Ovary (tissue), 9 donors: Measurements from ENCODE around the gene C8A. TPM values are rescaled to one million over a fixed set of nuclear protein-coding genes. Genes with fewer than 3 reads are reported as not detected.

ENCODE experiments used
- DNase-seq, 5 donors: peaks; one replicate each; pipeline ENCODE4 v3.0.0-alpha.2; 2019 to 2020
- H3K27ac ChIP-seq, 2 donors: fragments of 200-600 bp; one replicate each; pipeline versions ENCODE4 v1.5.1 to v1.8.0; 2019 to 2022
- H3K27me3 ChIP-seq: fragments of 200-600 bp; one replicate; pipeline ENCODE4 v1.8.0; 2022
- H3K36me3 ChIP-seq: fragments of 200-600 bp; sonication (generic); one replicate; pipeline ENCODE4 v1.5.1; 2019
- H3K4me1 ChIP-seq: one replicate; pipeline ENCODE4 v1.8.1; 2013; ENCODE audit warnings: mild to moderate bottlenecking, moderate library complexity; ENCODE audit not compliant: insufficient read depth
- H3K4me3 ChIP-seq: fragments of 200-600 bp; sonication (generic); one replicate; pipeline ENCODE4 v1.5.1; 2017
- H3K9me3 ChIP-seq, 2 donors: fragments of 200-600 bp in 1 of 2; sonication (generic) in 1 of 2; one replicate each; pipeline versions ENCODE4 v1.5.1 to v1.8.1; 2013 to 2019; ENCODE audit warnings: mild to moderate bottlenecking in 1 of 2, moderate library complexity in 1 of 2
- CTCF ChIP-seq, 3 donors: fragments of 450-650 bp in 2 of 3; fragments of 200-600 bp in 1 of 3; IDR thresholded peaks; one replicate each; pipeline versions ENCODE4 v1.5.1 to v1.8.0; 2016 to 2022; ENCODE audit warnings: antibody characterized with exemption in 3 of 3, mild to moderate bottlenecking in 1 of 3
- EP300 ChIP-seq: sonication (generic); formaldehyde crosslinking; IDR thresholded peaks from one replicate; pipeline ENCODE4 v1.6.1; 2017; ENCODE audit warnings: antibody characterized with exemption
- POLR2A ChIP-seq: fragments of 450-650 bp; IDR thresholded peaks from one replicate; pipeline ENCODE4 v1.6.1; 2017; ENCODE audit warnings: antibody characterized with exemption, mild to moderate bottlenecking, moderate library complexity
- WGBS, 3 donors: extraction: QIAGEN DNeasy Blood & Tissue Kit in 1 of 3; methylation state at CpG; one replicate each; pipeline versions ENCODE4 v1.1.5 to v1.1.7; 2013 to 2017; 5-methylcytosine and 5-hydroxymethylcytosine counted together
- intact Hi-C, 4 donors: fragments of 100-400 bp; cut with DNase I; formaldehyde crosslinking; loops; one replicate each; pipeline versions ENCODE4 v1.11.0 to v1.15.1; 2022 to 2023
- polyA plus RNA-seq, 2 donors: library from polyadenylated mRNA; stranded (reverse); fragments of 200-250 nt in 1 of 2; fragments of 350-450 nt in 1 of 2; fragmentation: Illumina TruSeq in 1 of 2; extraction: RNeasy Lipid Tissue Mini Kit (QIAGEN cat#74804) in 1 of 2; gene quantifications; one replicate each; pipeline ENCODE4 v1.2.3, GENCODE V29; 2013 to 2014
- total RNA-seq, 7 donors: library from RNA; depleted of rRNA in 2 of 7; stranded (reverse); fragments of >200 nt in 2 of 7; fragmentation: NEBNext Ultra II Directional in 3 of 7; extraction: Animal tissue kit (Norgen Biotek cat#: 25700) in 3 of 7; gene quantifications; one replicate each; pipeline versions ENCODE4 v1.1.0 to v1.2.4, GENCODE V29; 2016 to 2023
- donor health status: DM: no; HTN: no; CAD: no; lungs with moderate emphysema.
- donor health status: DM: no; HTN: no; CAD: no.
- donor health status: Bipolar disorder and iron deficiency.
- donor health status: DM: yes; HTN: yes; CAD: no.
- donor health status: DM: no; HTN: no; CAD: no.
- donor health status: DM: yes; HTN: yes; CAD: no.

Gene C8A
- total and polyA plus RNA-seq, 9 donors: 0.08 TPM; not detected in 8

GRCh38 chr1:56881417-56881816, 26.8 kb downstream of the C8A start:
- intact Hi-C loops: no loop called here
- Histone ChIP-seq H3K4me1 (no peaks in the 10 kb centered on the region), H3K27me3 (no peaks in the 10 kb centered on the region), H3K9me3 (no peaks in the 10 kb centered on the region), H3K27ac (no peak overlapping the region), H3K36me3 (no peaks in the 10 kb centered on the region), H3K4me3 (no peak overlapping the region)
- TF ChIP-seq POLR2A (no peak), EP300 (no peak), CTCF (IDR thresholded peaks at IDR 0.05) (no peak)
- DNase-seq: no peak
- WGBS, 3 donors: 91 to 93% (median 91%) methylated on average over 6 of the region's 6 CpGs

GRCh38 chr1:56890229-56890628, 35.6 kb downstream of the C8A start:
- no peaks in the 10 kb centered on the region for H3K9me3 ChIP-seq
- no peaks in the 10 kb centered on the region for H3K27me3 ChIP-seq
- intact Hi-C loops: no loop called here
- H3K36me3 ChIP-seq: no peaks in the 10 kb centered on the region
- TF ChIP-seq POLR2A (no peak), EP300 (no peak), CTCF (IDR thresholded peaks at IDR 0.05) (no peak)
- H3K4me1 ChIP-seq: no peaks in the 10 kb centered on the region
- H3K4me3 ChIP-seq: no peak overlapping the region
- 80 to 88% (median 80%) methylated on average over 3 of the region's 3 CpGs for WGBS, 3 donors
- no peak overlapping the region for H3K27ac ChIP-seq
- DNase-seq: no peak

- Histone ChIP-seq H3K4me3 (no peak overlapping the region), H3K9me3 (no peaks in the 10 kb centered on the region), H3K4me1 (no peaks in the 10 kb centered on the region), H3K27me3 (no peaks in the 10 kb centered on the region), H3K36me3 (no peaks in the 10 kb centered on the region), H3K27ac (no peak overlapping the region)
- TF ChIP-seq POLR2A (no peak), CTCF (IDR thresholded peaks at IDR 0.05) (no peak), EP300 (no peak)
- no peak for DNase-seq
- intact Hi-C loops: no loop called here
These were observed 39.4 kb downstream of the C8A start for GRCh38 chr1:56894014-56894413.

GRCh38 chr1:56897150-56898004, 42.8 kb downstream of the C8A start:
- 45 to 56% (median 54%) methylated on average over 6 of the region's 6 CpGs for WGBS, 3 donors
- Histone ChIP-seq H3K27ac (no peak overlapping the region), H3K9me3 (no peaks in the 10 kb centered on the region), H3K36me3 (no peaks in the 10 kb centered on the region), H3K27me3 (no peaks in the 10 kb centered on the region), H3K4me1 (no peaks in the 10 kb centered on the region), H3K4me3 (no peak overlapping the region)
- DNase-seq: no peak
- intact Hi-C loops: no loop called here
- no peak for TF ChIP-seq EP300
- no peak for TF ChIP-seq CTCF (IDR thresholded peaks at IDR 0.05)
- TF ChIP-seq POLR2A: no peak
